SK-N-SH treated with all-trans-retinoic acid at 6 μM for 48 hours (cell line): ENCODE measurements around the gene SLC9A7.

Experiments used
- ATAC-seq: fragments of 200-7000 bp; cut with Tn5 transposase; 3 replicates; pipeline ENCODE4 v1.9.1; 2020; ENCODE audit warnings: mild to moderate bottlenecking, moderate library complexity
- ARNTL ChIP-seq: fragments of 450-650 bp; formaldehyde crosslinking; IDR thresholded peaks from 2 replicates; pipeline ENCODE4 v1.5.0; 2020; ENCODE audit warnings: low read depth, mild to moderate bottlenecking, moderate library complexity, borderline replicate concordance
- BACH2 ChIP-seq: fragments of 250-450 bp; sonication (Bioruptor Pico); IDR thresholded peaks from 2 replicates; pipeline ENCODE4 v1.9.0; 2021; ENCODE audit warnings: mild to moderate bottlenecking, borderline replicate concordance
- CREB5 ChIP-seq: fragments of 250-450 bp; sonication (Bioruptor Pico); IDR thresholded peaks from 2 replicates; pipeline ENCODE4 v1.5.1; 2020; ENCODE audit warnings: low read depth, mild to moderate bottlenecking, moderate library complexity
- ESRRG ChIP-seq: fragments of 250-450 bp; sonication (Bioruptor Pico); IDR thresholded peaks from 2 replicates; pipeline ENCODE4 v1.6.1; 2021; ENCODE audit warnings: mild to moderate bottlenecking
- GLIS3 ChIP-seq: fragments of 250-450 bp; sonication (Bioruptor Pico); IDR thresholded peaks from 2 replicates; pipeline ENCODE4 v1.5.0; 2020; ENCODE audit warnings: mild to moderate bottlenecking, moderate library complexity
- ISL1 ChIP-seq: fragments of 250-450 bp; sonication (Bioruptor Pico); IDR thresholded peaks from 2 replicates; pipeline ENCODE4 v2.1.2; 2022; ENCODE audit warnings: mild to moderate bottlenecking, moderate library complexity
- PATZ1 ChIP-seq: fragments of 250-450 bp; sonication (Bioruptor Pico); IDR thresholded peaks from 2 replicates; pipeline ENCODE4 v1.8.0; 2020; ENCODE audit warnings: mild to moderate bottlenecking, moderate library complexity, borderline replicate concordance
- POU6F1 ChIP-seq: fragments of 250-450 bp; sonication (Bioruptor Pico); IDR thresholded peaks from 2 replicates; pipeline ENCODE4 v1.8.0; 2021; ENCODE audit warnings: low read depth, mild to moderate bottlenecking, moderate library complexity, borderline replicate concordance
- PPARA ChIP-seq: fragments of 250-450 bp; sonication (Bioruptor Pico); IDR thresholded peaks from 2 replicates; pipeline ENCODE4 v1.5.0; 2020; ENCODE audit warnings: mild to moderate bottlenecking, borderline replicate concordance
- RARB ChIP-seq: fragments of 250-450 bp; sonication (Bioruptor Pico); IDR thresholded peaks from 2 replicates; pipeline ENCODE4 v1.8.0; 2021; ENCODE audit warnings: mild to moderate bottlenecking, moderate library complexity
- SNAI2 ChIP-seq: fragments of 250-450 bp; sonication (Bioruptor Pico); IDR thresholded peaks from 2 replicates; pipeline ENCODE4 v1.5.0; 2020; ENCODE audit warnings: mild to moderate bottlenecking, moderate library complexity
- TOX ChIP-seq: fragments of 250-450 bp; sonication (Bioruptor Pico); IDR thresholded peaks from 2 replicates; pipeline ENCODE4 v1.8.0; 2021; ENCODE audit warnings: mild to moderate bottlenecking, moderate library complexity, borderline replicate concordance
- ZC3H10 ChIP-seq: fragments of 250-450 bp; sonication (Bioruptor Pico); IDR thresholded peaks from 2 replicates; pipeline ENCODE4 v1.5.1; 2021; ENCODE audit warnings: mild to moderate bottlenecking, moderate library complexity
- ZFP3 ChIP-seq: fragments of 250-450 bp; sonication (Bioruptor Pico); IDR thresholded peaks from 2 replicates; pipeline ENCODE4 v1.5.0; 2020; ENCODE audit warnings: mild to moderate bottlenecking, moderate library complexity
- ZFP30 ChIP-seq: fragments of 450-650 bp; formaldehyde crosslinking; IDR thresholded peaks from 2 replicates; pipeline ENCODE4 v1.5.0; 2022; ENCODE audit warnings: mild to moderate bottlenecking, moderate library complexity
- ZNF565 ChIP-seq: fragments of 450-650 bp; formaldehyde crosslinking; conservative IDR thresholded peaks from 2 replicates; pipeline ENCODE4 v1.5.0; 2020; ENCODE audit warnings: low read depth, mild to moderate bottlenecking, moderate library complexity
- ZNF70 ChIP-seq: fragments of 450-650 bp; formaldehyde crosslinking; IDR thresholded peaks from 2 replicates; pipeline ENCODE4 v1.5.0; 2020; ENCODE audit warnings: mild to moderate bottlenecking, moderate library complexity
- ZNF8 ChIP-seq: fragments of 450-650 bp; formaldehyde crosslinking; IDR thresholded peaks from 2 replicates; pipeline ENCODE4 v1.5.0; 2020; ENCODE audit warnings: mild to moderate bottlenecking, moderate library complexity
- TF ChIP-seq, protein P1 (sequence below): fragments of 250-450 bp; sonication (Bioruptor Pico); IDR thresholded peaks from 2 replicates; pipeline ENCODE4 v1.5.0; 2020; ENCODE audit warnings: mild to moderate bottlenecking, moderate library complexity

The SLC9A7 gene

DNA sequence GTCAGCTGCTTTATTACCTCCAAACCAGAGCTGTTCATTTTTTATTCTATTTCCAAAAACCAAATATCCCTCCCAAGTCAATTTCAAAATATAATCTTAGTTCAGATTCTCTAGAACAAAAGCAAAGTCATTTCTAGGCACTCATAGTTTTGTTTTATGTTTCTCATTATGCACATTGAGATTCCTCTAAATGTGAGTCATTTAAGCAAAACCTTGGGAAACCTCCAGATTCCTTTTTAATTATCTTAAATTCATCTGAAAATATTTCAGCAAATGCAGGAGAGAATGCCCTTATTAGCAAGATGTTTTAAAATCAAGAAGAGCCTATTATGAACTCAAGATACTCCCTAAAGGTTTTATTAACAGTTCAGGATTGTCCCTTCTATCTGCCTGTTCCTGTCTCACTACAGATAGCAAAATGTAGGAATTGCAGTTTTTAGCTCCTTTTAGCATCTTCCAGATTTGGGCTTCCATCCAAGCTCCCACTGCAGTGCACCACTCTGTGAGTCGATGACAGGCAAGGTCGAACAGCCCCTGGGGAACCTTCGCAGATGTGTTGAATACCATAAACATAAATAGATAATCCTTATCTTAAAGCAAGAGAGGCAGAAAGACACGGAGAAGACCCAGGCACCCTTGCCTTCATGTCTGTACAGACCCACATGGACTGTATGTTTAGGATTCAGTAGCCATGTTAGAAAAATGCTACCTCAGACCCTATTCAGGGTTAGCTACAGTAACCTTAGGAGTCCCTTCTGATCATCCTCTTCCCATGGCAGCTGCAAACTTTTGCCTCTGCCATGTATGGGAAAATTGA is 11.3 kb upstream of the SLC9A7 start:
- peak; percentile 72 for ATAC-seq
- TF ChIP-seq SNAI2 (CRISPR knock-in tag): no peak
- peak; percentile 49 for TF ChIP-seq ISL1 (CRISPR knock-in tag)

GRCh38 chrX:46762963-46763362 is 4.0 kb upstream of the SLC9A7 start:
- TF ChIP-seq RARB (no peak), ZC3H10 (no peak), ZFP30 (CRISPR knock-in tag) (no peak), PPARA (CRISPR knock-in tag) (no peak), ZNF8 (CRISPR knock-in tag) (no peak), ESRRG (CRISPR knock-in tag) (no peak), ISL1 (CRISPR knock-in tag) (no peak), ZNF70 (no peak), GLIS3 (CRISPR knock-in tag) (no peak), SNAI2 (CRISPR knock-in tag) (no peak), ZFP3 (CRISPR knock-in tag) (no peak), CREB5 (CRISPR knock-in tag) (no peak), POU6F1 (no peak), ARNTL (CRISPR knock-in tag) (no peak)
- ATAC-seq: no peak

DNA sequence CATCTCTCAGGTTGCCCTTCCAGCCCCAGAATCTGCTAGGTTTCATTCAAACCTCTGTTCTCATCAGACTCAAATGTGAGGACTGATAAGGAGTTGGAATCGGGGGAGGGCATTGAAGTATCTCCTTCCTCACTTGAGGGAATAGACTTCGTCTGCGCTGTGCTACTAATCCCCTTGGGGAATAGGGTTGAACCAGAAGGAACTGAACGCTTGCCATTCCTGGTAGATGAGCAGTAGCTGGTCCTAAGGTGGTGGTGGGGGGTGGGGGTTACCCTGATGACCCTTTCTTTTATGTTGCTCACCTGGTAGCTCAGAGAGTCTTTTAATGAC is 692 bp upstream of the SLC9A7 start:
- peak; percentile 38 for ATAC-seq
- TF ChIP-seq ZNF565 (CRISPR knock-in tag): no peak
- no peak for TF ChIP-seq GLIS3 (CRISPR knock-in tag)
- no peak for TF ChIP-seq ZC3H10
- no peak for TF ChIP-seq PPARA (CRISPR knock-in tag)
- TF ChIP-seq RARB: no peak
- no peak for TF ChIP-seq BACH2 (CRISPR knock-in tag)
- no peak for TF ChIP-seq ISL1 (CRISPR knock-in tag)
- TF ChIP-seq ZNF8 (CRISPR knock-in tag): no peak
- TF ChIP-seq SNAI2 (CRISPR knock-in tag): no peak
- no peak for TF ChIP-seq CREB5 (CRISPR knock-in tag)
- TF ChIP-seq ZFP3 (CRISPR knock-in tag): no peak
- TF ChIP-seq ZNF70: no peak
- TF ChIP-seq TOX: no peak
- TF ChIP-seq ZFP30 (CRISPR knock-in tag): no peak
- TF ChIP-seq POU6F1: no peak
- TF ChIP-seq, protein P1, sequence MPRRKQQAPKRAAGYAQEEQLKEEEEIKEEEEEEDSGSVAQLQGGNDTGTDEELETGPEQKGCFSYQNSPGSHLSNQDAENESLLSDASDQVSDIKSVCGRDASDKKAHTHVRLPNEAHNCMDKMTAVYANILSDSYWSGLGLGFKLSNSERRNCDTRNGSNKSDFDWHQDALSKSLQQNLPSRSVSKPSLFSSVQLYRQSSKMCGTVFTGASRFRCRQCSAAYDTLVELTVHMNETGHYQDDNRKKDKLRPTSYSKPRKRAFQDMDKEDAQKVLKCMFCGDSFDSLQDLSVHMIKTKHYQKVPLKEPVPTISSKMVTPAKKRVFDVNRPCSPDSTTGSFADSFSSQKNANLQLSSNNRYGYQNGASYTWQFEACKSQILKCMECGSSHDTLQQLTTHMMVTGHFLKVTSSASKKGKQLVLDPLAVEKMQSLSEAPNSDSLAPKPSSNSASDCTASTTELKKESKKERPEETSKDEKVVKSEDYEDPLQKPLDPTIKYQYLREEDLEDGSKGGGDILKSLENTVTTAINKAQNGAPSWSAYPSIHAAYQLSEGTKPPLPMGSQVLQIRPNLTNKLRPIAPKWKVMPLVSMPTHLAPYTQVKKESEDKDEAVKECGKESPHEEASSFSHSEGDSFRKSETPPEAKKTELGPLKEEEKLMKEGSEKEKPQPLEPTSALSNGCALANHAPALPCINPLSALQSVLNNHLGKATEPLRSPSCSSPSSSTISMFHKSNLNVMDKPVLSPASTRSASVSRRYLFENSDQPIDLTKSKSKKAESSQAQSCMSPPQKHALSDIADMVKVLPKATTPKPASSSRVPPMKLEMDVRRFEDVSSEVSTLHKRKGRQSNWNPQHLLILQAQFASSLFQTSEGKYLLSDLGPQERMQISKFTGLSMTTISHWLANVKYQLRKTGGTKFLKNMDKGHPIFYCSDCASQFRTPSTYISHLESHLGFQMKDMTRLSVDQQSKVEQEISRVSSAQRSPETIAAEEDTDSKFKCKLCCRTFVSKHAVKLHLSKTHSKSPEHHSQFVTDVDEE (CRISPR knock-in tag): no peak
- no peak for TF ChIP-seq PATZ1 (CRISPR knock-in tag)
- no peak for TF ChIP-seq ESRRG (CRISPR knock-in tag)
